Kasumi-1 (cell line): Measurements from ENCODE around the gene CTCF.

ENCODE experiments used
- DNase-seq, 2 experiments: peaks; one replicate each; lab custom pipeline; 2025; lab: John Stamatoyannopoulos, UW

The CTCF gene

DNA sequence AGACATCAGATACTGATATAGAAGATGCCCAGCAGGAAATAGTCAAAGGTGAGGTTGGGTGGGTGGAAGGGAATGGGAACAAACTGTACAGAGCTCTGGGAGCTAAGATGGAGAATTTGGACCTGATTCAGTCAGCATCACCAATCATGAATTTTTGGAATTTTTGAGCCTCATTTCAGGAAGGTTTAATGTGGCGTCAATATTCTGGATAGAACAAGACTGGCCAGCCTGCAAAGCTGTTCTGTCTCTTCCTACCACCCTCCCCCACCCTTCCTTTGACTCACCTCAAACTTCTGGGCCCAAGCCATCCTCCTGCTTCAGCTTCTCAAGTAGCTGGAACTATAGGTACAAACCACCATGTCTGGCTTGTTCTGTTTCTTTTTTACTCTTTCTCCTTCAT, 32.6 kb downstream of the CTCF start:
- no peak for DNase-seq

DNA sequence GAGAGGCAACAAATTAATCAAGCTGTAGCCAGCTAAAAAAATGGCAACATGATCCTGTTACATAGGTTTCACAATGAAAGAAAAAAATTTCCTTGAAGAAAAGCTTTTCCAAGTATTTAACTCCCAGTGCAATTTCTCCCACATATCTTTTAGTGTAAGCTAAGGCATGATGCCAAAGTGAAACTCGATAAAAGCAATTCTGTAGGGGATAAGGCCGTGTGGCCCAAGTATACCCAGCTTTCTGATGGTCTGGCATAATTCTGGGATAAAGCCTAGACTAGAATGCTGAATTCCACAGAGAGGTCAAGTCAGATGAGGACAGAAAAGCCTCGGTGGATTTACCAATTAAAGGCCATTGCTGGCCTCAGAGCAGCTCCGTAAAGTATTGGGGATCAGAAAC, 36.2 kb downstream of the CTCF start:
- no peak for DNase-seq

DNA sequence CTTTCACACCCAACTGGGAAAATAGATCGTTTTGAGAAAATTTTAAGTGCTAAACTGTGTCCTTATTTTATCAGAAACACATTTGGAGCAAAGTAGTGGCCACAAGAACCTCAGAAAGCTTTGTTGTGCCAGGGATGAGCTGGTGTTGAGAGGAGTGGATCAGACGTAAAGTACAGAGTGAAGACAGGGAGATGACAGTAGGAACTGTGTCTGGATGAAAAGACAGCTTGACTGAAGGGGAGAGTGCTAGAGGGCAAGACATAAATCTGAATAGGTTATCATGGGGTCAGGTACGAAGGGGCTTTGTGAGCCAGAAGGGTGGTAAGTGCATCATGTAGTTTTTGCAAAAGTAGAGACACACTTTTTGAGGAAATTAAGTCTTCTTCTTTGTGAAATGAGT, 43.3 kb downstream of the CTCF start:
- DNase-seq: no peak

DNA sequence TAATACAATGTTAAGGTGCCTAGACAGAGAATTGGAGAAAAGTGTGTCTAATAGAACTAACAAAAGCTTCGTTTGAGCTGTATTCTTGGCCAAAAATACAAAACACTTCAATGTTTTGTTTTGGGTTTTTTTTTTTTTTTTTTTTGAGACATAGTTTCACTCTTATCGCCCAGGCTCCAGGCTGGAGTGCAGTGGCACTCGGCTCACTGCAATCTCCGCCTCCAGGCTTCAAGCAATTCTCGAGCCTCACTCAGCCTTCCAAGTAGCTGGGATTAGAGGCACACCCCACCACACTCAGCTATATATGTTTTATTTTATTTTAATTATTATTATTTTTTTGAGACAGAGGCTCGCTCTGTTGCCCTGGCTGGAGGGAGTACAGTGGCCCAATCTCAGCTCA, 44.3 kb downstream of the CTCF start:
- DNase-seq: no peak

DNA sequence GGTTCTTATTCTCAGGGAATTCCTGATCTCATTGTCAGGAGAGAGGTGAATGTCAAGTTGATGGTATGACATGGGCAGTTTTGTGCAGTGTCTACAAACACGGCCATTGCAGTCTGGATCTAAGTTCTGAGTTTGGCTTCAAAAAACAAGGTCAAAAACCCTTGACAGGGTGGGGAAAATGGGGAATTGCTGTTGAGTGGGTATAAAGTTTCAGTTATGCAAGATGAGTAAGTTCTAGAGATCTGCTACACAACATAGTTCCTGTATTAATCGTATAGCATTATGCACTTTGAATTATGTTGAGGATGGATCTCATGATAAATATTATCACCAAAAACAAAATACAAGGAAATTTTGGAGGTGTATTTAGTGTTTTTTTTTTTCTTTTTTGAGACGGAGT, 46.0 kb downstream of the CTCF start:
- no peak for DNase-seq

DNA sequence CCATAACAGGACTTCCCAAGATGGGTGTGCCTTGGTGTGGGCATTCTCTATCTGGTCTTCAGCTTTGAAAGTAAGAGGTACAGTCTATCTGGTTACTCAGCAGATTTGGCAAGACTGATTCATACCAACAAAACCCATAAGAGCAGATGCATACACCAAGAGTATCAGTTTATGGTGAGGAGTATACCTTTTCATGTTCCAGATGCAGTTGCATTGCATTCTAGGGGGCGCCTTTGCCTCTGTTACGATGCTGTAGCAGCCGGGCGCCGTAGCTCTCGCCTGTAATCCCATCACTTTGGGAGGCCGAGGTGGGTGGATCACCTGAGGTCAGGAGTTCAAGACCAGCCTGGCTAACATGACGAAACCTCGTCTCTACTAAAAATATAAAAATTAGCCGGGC, 51.5 kb downstream of the CTCF start:
- no peak for DNase-seq

DNA sequence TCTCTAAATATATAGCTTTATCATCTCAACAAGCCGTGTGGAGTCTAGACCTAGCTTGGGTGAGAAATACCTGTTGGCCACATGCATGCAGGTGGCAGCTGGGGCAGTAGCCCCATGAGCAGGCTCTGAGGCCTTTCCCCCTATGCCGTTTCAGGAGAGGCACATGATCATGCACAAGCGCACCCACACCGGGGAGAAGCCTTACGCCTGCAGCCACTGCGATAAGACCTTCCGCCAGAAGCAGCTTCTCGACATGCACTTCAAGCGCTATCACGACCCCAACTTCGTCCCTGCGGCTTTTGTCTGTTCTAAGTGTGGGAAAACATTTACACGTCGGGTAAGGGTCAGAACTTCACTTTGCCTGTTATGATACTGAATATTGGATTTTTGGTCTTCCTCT, 65.9 kb downstream of the CTCF start:
- DNase-seq: no peak

DNA sequence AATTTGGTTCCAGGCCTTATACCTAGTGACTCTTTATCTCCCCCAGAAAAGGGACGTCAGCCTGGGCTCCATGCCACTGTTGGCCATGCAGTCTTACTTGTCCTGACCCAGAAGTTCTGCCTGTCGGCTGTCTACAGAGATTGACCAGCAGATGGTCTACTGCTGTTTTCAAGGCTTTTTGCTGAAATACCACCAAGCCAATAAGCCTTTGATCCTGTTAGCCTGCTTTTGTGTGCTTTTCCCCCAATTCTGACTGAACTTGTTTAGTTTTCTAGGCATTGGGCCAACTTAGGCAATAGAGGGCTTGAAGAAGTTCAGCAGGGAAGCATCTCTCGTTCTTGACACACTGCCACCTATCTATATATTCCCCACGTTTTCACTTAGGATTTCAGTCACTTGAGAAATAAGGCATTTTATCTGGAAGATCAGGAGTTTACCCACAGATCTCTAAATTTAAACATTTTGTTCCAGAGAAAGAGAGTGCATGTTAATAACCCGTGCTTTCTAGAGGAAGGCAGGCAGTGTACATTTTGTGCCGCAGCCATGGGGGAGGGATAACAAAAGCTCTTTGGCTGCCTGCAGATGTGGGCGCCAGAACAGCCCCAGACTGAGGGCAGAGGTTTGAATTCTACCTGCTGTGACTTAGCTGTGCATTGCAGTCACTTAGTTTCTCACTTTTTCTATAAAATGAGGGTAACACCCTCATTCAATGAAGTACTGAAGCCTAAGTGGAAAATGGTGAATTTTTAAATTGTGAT, 70.3 kb downstream of the CTCF start:
- no peak for DNase-seq

DNA sequence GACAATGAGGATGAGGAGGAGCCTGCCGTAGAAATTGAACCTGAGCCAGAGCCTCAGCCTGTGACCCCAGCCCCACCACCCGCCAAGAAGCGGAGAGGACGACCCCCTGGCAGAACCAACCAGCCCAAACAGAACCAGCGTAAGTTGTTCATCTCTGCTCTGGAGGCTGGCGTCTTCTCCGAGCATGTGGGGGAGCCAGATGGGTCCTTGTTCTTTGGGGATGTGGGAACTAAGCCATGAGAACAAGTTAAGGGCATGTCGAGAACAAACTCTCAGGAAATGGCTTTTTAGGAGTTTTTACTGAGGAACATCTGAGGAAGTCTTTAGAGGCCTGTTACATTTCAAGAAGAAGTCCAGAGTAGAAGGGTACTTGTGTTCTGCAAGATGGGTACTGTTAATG, 74.4 kb downstream of the CTCF start:
- DNase-seq: no peak

DNA sequence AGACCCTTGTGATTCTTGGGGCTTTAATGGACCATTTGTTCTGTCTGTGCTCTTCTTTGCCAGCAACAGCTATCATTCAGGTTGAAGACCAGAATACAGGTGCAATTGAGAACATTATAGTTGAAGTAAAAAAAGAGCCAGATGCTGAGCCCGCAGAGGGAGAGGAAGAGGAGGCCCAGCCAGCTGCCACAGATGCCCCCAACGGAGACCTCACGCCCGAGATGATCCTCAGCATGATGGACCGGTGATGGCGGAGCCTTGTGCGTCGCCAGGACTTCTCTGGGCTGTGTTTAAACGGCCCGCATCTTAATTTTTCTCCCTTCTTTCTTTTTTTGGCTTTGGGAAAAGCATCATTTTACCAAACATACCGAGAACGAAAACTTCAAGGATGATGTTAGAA, 75.3 kb downstream of the CTCF start:
- DNase-seq: no peak

DNA sequence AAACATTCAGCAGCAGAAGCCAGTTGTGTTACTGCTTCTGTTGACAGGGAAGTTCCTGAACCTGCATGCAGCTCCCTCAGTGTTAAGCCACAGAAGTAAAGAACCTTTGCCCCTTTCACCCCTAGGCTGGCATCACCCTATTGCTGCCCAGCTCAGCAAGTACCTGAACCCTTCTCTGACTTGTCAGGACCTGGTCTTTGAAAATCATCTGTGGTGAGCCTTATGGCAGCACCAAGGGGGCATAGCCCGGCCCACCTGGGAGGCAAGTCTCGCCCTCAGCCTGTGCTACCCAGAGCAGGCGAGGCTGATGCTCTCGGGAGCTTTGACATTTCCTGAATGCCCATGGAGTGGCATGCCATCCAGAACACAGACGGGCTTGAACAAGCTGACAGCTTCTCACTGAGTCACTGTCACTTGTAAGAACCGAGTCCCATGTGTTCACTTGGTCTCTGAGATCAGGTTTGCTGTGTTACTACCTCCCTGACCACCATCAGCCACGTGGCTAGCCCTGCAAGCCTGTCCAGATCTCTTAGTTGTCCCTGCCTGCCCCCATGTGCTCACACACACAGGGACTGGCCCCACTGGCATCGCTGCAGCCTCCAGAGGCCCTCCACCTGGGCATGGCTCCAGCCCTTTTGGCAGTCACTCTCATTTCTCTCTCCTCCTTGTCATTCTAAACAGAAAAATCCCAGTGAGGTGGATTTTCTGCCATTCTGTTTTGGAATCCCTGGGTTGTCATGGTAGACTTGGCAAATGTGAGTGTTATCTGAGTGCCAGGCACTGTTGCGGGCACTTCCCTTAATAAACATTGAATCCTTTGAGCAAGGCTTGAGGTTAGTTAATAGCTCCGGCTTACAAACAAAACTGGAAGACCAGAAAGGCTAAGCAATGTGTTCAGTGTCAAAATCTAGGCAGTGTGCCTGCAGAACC, 79.7 kb downstream of the CTCF start:
- no peak for DNase-seq

DNA sequence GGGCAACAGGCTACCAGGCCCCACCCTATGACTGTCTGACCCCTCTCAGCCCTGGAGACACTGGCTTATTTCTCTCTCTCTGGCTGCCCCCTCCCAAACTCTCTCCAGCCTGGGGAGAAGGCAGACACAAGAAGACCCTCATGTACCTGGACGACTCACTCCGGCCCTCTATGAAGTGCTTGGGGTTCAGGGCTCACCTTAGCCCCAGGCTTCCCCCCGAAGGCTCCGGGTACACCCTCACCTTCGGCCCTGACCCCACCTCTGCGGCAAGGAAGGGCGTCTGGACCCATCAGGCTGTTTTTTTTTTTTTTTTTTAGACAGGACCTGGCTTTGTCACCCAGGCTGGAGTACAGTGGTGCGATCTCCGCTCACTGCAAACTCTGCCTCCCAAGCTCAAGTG, 81.7 kb downstream of the CTCF start:
- DNase-seq: no peak

DNA sequence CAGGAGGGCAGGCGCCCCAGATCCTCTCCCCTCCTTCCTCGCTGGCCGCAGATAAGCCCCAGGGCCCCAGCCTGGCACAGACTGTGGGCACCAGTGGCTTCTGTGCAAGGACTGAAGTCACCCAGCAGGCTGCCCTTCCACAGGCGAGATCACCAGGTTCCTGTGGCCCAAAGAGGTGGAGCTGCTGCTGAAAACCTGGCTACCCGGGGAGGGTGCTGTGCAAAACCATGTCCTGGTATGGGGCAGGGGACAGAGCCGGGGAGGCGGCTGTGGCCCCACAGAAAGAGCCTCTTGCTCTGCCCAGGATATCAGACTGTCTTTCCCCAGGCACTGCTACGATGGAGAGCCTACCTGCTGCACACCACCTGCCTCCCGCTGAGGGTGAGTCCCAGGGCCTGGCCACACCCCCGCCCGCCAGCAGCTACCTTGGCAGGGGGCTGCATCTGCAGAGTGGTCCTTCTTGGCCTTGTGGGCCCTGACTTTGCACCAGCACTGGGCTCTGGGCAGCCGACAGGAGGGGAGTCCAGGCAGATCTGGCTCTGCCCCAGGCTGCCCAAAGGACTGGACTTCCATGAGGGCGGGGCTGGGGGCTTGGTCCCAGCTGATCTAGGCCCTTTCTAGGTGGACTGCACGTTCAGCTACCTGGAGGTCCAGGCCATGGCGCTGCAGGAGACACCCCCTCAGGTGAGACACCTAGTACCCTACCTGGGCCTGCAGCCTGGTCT, 83.2 kb downstream of the CTCF start:
- DNase-seq: no peak

DNA sequence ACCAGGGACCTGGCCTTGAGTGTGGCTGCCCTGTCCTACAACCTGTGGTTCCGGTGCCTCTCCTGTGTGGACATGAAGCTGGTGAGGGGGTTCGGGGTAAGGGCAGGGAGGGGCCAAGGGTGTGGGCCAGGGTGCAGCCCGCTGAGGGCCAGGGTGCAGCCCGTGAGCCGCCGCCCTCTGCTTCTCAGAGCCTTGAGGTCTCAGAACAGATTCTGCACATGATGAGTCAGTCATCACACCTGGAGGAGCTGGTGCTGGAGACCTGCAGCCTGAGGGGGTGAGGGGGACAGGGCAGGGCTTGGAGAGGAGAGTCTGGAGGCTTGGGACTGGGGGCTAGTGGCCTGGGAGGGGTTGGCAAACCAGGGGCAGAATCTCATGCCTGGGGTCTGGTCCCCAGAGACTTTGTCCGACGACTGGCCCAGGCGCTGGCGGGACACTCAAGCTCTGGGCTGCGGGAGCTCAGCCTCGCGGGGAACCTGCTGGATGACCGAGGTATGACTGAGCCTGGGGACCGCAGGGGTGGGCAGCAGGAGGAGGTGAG, 84.9 kb downstream of the CTCF start:
- DNase-seq: no peak

DNA sequence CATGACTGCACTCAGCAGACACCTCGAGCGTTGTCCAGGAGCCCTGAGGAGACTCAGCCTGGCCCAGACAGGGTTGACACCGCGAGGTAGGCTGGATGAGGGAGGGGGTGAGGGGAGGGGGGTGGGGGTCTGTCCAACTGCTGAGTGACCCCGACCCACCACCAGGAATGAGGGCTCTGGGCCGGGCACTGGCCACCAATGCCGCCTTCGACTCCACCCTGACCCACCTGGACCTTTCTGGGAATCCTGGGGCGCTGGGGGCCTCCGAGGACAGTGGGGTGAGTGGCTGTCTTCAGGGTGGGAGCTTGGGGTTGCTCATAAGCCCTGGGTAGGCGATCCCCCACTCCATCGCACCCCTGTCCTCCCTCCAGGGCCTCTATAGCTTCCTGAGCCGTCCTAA, 85.4 kb downstream of the CTCF start:
- no peak for DNase-seq

DNA sequence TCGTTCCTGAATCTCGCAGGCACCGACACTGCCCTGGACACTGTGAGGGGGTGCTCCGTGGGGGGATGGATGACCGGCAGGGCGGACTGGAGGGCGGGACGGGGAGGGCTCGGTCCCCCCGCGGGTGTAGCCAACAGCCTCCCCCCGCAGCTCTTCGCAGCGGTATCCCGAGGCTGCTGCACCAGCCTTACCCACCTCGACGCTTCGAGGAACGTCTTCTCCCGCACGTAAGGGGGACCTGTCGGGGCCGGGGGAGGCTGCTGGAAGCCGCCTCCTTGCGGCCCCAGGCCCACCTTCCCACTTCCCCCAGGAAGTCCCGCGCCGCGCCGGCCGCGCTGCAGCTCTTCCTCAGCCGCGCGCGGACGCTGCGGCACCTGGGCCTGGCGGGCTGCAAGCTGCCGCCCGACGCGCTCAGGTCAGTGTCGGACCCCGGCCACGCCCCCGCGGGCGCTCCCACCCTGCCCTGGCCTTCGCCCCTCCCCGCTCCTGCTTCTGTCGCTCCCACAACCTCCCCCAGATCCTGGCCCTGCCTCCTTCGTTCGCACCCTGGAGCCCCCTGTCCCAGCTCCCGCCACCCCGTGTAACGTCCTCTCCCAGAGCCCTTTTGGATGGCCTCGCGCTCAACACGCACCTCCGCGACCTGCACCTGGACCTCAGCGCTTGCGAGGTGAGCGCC, 85.9 kb downstream of the CTCF start:
- DNase-seq: no peak

DNA sequence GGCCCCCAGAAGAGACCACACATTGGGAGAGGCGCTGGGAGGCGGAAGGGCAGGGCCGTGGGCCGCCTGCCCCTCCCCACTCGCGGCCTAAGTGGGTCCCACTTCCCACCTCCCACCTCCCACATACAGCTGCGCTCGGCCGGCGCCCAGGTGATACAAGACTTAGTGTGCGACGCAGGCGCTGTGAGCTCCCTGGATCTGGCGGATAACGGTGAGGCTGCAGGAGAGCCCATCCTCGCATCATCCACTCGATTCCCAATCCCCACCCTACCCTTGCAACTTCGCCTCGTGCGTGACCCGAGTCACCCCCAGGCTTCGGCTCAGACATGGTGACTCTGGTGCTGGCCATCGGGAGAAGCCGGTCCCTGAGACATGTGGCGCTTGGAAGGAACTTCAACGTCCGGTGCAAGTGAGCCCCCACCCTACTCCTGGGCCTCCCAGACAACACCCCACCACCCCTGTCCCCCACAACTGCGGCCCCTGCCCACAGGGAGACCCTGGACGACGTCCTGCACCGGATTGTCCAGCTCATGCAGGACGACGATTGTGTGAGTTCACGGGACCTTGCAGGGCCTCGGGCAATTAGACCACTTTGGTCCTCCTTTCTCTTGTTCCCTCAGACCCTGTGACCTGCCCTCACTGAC, 86.6 kb downstream of the CTCF start:
- no peak for DNase-seq

DNA sequence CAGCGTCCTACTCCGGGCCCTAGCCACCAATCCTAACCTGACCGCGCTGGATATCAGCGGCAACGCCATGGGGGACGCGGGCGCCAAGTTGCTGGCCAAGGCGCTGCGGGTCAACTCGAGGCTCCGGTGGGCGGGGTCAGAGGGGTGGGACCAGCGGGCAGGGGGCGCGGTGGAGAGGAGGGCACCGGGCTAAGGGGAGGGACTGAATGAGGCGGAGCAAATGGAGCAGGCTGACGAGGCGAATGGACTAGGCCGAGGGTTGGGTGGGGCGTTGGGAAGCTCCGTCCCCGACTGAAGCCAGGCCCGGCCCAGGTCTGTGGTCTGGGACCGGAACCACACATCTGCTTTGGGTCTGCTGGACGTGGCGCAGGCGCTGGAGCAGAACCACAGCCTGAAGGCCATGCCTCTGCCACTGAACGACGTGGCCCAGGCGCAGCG, 87.2 kb downstream of the CTCF start:
- DNase-seq: no peak

DNA sequence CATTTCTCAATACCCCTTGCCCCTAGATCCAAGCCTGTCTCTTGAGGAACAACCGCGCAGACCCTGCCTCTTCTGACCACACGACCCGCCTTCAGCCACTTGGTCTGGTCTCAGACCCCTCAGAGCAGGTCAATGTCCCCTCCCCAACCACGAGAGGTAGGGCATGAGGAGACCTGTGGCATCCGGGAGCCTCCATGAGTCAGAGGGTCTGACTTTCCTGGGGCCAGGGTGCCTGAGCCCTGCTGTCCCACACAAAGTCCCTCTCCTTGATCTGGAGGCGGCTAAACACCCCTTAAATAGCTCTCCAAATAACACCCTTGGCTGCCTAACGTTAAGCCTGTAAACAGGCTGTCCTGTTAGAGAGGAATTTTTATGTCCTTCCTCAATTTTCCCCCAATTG, 87.7 kb downstream of the CTCF start:
- DNase-seq: no peak

DNA sequence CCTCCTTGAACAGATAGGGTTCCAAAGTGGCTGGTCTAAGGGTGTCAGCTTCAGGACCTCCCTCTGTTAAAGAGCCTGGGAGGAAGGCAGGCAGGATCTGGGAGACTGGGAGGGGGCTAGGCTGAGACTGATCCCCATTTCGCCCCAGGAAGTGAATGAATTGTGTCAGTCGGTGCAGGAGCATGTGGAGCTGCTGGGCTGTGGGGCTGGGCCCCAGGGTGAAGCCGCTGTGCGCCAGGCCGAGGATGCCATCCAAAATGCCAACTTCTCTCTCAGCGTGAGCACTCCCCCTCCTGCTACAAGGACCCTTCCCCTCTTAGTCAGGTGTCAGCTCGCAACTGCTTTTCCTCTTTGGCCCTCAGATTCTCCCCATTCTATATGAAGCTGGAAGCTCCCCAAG, 88.7 kb downstream of the CTCF start:
- DNase-seq: no peak

DNA sequence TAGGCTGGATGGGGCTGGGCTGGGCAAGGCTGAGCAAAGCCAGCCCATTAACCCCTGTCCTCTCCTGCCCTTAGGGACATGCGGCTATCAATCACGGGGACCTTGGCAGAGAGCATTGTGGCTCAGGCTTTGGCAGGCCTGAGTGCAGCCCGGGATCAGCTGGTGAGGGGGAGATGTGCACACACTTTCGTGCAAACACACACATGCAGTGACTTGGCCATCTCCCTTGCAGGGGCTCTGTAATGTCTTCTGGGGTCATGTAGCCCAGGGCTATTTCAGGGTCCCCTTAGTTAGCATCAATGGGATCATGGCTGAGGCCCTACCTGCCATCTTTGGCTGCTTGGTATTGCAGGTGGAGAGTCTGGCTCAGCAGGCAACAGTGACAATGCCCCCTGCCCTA, 89.5 kb downstream of the CTCF start:
- no peak for DNase-seq
